Stimulated activated naive CD8-positive, alpha-beta T cell treated with anti-CD3 and anti-CD28 coated beads, Interleukin-15, Interleukin-2, amounts not matched to agents 100 U/mL and 50 U/mL, for 24 hours (primary cell): Measurements from ENCODE around the gene FGG.

Experiments used
- ATAC-seq: fragments of 150-1000 bp; cut with Tn5 transposase; one replicate; pipeline ENCODE4 v1.10.0; 2021
- DNase-seq: peaks from one replicate; pipeline ENCODE4 v3.0.0; 2021

The FGG gene

GRCh38 chr4:154586296-154587033 is 26.0 kb downstream of the FGG start:
- ATAC-seq (no peak), DNase-seq (no peak)

- no peak for ATAC-seq
- no peak for DNase-seq
These were observed 27.0 kb downstream of the FGG start for GRCh38 chr4:154585369-154586018.

- ATAC-seq: no peak
- no peak for DNase-seq
These were observed 28.2 kb downstream of the FGG start for GRCh38 chr4:154584259-154584658.

- ATAC-seq (no peak), DNase-seq (no peak)
These were observed 28.8 kb downstream of the FGG start for GRCh38 chr4:154583677-154584076.

GRCh38 chr4:154583230-154583629 is 29.2 kb downstream of the FGG start:
- ATAC-seq: no peak
- no peak for DNase-seq

- ATAC-seq (no peak), DNase-seq (no peak)
These were observed 29.7 kb downstream of the FGG start for GRCh38 chr4:154582723-154583122.

- ATAC-seq: no peak
- DNase-seq: no peak
These were observed 32.5 kb downstream of the FGG start for GRCh38 chr4:154579927-154580326.

- no peak for ATAC-seq
These were observed 33.5 kb downstream of the FGG start for GRCh38 chr4:154578919-154579318.

GRCh38 chr4:154577324-154577723 is 35.1 kb downstream of the FGG start:
- no peak for ATAC-seq

More at GRCh38 chr4:154578919-154579318, 33.5 kb downstream of the FGG start:
- DNase-seq: no peak

GRCh38 chr4:154574311-154574710 is 38.1 kb downstream of the FGG start:
- DNase-seq (no peak), ATAC-seq (no peak)

More at GRCh38 chr4:154577324-154577723, 35.1 kb downstream of the FGG start:
- no peak for DNase-seq

- DNase-seq: no peak
- no peak for ATAC-seq
These were observed 39.1 kb downstream of the FGG start for GRCh38 chr4:154573190-154573870.

GRCh38 chr4:154569584-154569983 is 42.9 kb downstream of the FGG start:
- DNase-seq (no peak), ATAC-seq (no peak)

- DNase-seq (no peak), ATAC-seq (no peak)
These were observed 43.4 kb downstream of the FGG start for GRCh38 chr4:154569028-154569427.

GRCh38 chr4:154566639-154567204 is 45.7 kb downstream of the FGG start:
- DNase-seq (no peak), ATAC-seq (no peak)

- DNase-seq (no peak), ATAC-seq (no peak)
These were observed 46.8 kb downstream of the FGG start for GRCh38 chr4:154565704-154566103.

- ATAC-seq (no peak), DNase-seq (no peak)
These were observed 48.1 kb downstream of the FGG start for GRCh38 chr4:154564311-154564710.

GRCh38 chr4:154562697-154563254 is 49.7 kb downstream of the FGG start, which contains the start of gene FGB:
TSS of gene FGB (plus strand) at chr4:154563011. CDS start at chr4:154563019, 8 bp downstream.
- DNase-seq: no peak
- no peak for ATAC-seq

GRCh38 chr4:154560824-154561231 is 51.6 kb downstream of the FGG start:
- DNase-seq (no peak), ATAC-seq (no peak)

GRCh38 chr4:154560419-154560801 is 52.0 kb downstream of the FGG start:
- DNase-seq (no peak), ATAC-seq (no peak)

GRCh38 chr4:154559494-154560418 is 52.7 kb downstream of the FGG start:
- ATAC-seq: peak; percentile 40
- DNase-seq: no peak

- no peak for DNase-seq
These were observed 53.3 kb downstream of the FGG start for GRCh38 chr4:154559141-154559493.

More at GRCh38 chr4:154559141-154559493, 53.3 kb downstream of the FGG start:
- no peak for ATAC-seq
